ENCODE data around the gene CCDC8.
A peak's percentile ranks its signal among the peaks of the same experiment; 100 is the strongest.

GRCh38 chr19:46404055-46404752, 9.2 kb downstream of the CCDC8 start:
- no peak for TF ChIP-seq EZH2 (IDR thresholded peaks at IDR 0.05; ENCODE audit: borderline replicate concordance, low read length)
- peak in 1 of 2 donors; percentile 17 for TF ChIP-seq CTCF (conservative IDR thresholded peaks at IDR 0.05 in 1 of 2, IDR thresholded peaks at IDR 0.05 in 1 of 2; ENCODE audit: extremely low read depth in 1 of 2, insufficient read depth in 1 of 2, low read depth in 1 of 2, low read length in 2 of 2)
